ENCODE results near the gene DDX41. TPM values are rescaled to one million over a fixed set of nuclear protein-coding genes. Genes with fewer than 3 reads are reported as not detected.

DDX41 gene
- total RNA-seq, 5 donors from 2014 or later (not counting 1 experiment from before 2014, with no cell fraction given), result 64.8 to 118 (median 106) TPM

DNA sequence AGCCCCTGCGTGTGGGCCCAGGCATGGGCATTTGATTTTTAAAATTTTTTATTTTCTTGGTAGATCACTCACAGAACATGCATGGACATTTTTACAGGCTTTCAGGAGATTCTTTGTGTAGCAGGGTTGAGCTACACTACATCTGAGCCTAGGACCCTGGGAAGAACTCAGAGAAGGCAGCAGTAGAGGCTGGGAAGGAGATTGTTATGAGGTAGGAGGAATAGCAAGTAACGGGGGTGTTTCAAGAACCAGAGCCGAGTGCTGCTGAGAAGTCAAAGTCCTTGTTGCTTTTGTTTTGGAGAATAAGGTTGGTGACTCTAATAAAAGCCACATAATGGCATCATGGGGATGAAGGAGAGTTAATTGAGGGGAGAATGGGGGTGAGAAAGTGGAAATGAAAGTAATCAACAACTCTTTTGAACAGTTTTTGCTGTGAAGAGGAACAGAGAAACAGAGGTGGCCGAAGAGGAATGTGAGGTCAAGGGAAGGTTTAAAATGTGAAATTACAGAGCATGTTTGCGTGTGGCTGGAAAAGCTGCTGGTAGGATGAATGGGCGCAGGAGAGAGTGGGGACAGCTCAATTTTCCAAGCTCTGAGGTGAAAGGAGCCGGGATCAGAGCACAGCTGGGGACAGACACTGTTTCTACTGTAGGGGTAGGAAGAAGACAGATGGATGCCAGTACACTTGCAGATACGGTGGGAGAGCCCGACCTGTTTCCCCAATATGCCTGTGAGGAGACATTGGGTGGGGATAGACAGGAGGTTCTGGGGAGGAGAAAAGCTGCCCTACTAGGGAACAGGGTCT is 14.7 kb downstream of the DDX41 start:
- no peaks in the 10 kb centered on the region for H3K36me3 Mint-ChIP-seq
- no peaks in the 10 kb centered on the region for H3K27me3 Mint-ChIP-seq
- DNase-seq (no peak), ATAC-seq (replicated peaks in 1 of 4) (no peak)
- Histone ChIP-seq H3K27ac (ENCODE audit: low read length) (no peak overlapping the region), H3K9me3 (no peaks in the 10 kb centered on the region), H3K4me1 (ENCODE audit: control insufficient read depth in 1 of 2, extremely low read depth in 1 of 2, insufficient read depth in 2 of 2, low read length in 2 of 2) (peaks cover 0 to 18% of the 10 kb centered on the region in 2 experiments), H3K36me3 (ENCODE audit: control insufficient read depth in 2 of 2, extremely low read depth in 1 of 2, insufficient read depth in 1 of 2, low read length in 1 of 2) (no peaks in the 10 kb centered on the region), H3K4me3 (ENCODE audit: control insufficient read depth in 1 of 2, extremely low read depth in 1 of 2, low read length in 1 of 2) (no peak overlapping the region), H3K27me3 (replicated peaks in 1 of 2; ENCODE audit: control insufficient read depth in 2 of 2, extremely low read depth in 1 of 2, insufficient read depth in 2 of 2, low read length in 1 of 2) (peaks cover 0 to 6% of the 10 kb centered on the region in 2 experiments)
- H3K4me3 Mint-ChIP-seq, result no peak overlapping the region
- ChIA-PET CTCF (interaction anchor here (0.6 to 2.8 kb wide), 6 partner anchors 23 to 499 kb away, joined by 3 to 13 read pairs (median 5); no protein-coding TSS in a partner anchor), POLR2A (interaction anchor here in 1 of 2 donors (0.5 kb wide), 1 partner anchor 12 kb away, joined by 6 read pairs; no protein-coding TSS in a partner anchor)
- no peak overlapping the region for H3K27ac Mint-ChIP-seq
- 56% methylated on average over 7 of the region's 9 CpGs for WGBS (ENCODE audit: insufficient coverage)
- H3K4me1 Mint-ChIP-seq, result peaks cover 12 to 20% (median 20%) of the 10 kb centered on the region in 3 donors
- no peaks in the 10 kb centered on the region for H3K9me3 Mint-ChIP-seq

DNA sequence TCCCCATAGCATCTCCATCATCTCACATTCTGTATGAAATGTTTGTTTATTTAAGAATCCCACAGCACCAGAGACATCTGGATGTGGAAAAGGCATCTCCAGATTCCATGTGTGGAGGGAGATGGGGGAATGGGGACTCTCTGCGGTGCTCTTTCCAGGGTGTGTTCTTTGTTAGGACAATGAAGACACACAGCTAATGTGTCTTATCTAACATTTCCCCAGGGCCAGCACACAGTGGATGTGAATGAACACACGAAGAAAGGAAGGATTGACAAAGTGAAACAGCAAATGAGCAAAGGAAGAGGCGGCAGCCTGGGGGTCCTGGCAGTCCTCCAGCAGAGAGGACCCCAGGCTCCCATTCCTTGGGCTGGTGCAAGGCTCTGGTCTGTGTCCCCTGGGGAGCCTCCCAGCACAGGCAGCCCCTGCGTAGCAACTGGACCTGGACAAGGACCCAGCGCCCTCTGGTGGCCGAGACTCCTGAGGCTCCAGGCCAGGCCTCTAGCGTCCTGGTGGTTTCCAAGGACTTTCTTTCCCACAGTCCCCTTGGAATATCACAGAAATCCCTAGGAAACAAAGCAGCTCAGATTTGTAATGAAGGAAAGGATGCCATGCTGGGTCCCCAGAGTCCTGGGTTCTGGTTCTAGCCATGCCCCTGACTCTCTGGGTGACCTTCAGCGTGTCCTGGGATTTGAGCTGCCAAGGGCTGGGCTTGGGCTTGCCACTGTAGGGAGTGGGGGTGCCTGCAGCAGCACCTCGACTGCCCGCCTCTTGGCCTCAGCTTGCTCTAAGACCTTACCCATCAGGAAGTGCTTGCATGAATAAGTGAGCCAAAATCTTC is 15.9 kb downstream of the DDX41 start:
- peak; percentile 22 to 33 (median 26) for ATAC-seq (replicated peaks in 1 of 4)
- Mint-ChIP-seq H3K4me3 (no peak overlapping the region), H3K27ac (peak overlapping the region in 1 of 2 donors; percentile 0), H3K9me3 (no peaks in the 10 kb centered on the region), H3K36me3 (no peaks in the 10 kb centered on the region), H3K27me3 (no peaks in the 10 kb centered on the region), H3K4me1 (peaks cover 17 to 25% (median 25%) of the 10 kb centered on the region in 3 donors)
- H3K4me1 ChIP-seq (ENCODE audit: control insufficient read depth in 1 of 2, extremely low read depth in 1 of 2, insufficient read depth in 2 of 2, low read length in 2 of 2), result peaks cover 0 to 30% of the 10 kb centered on the region in 2 experiments
- WGBS (ENCODE audit: insufficient coverage), result 29% methylated on average over 6 of the region's 10 CpGs
- CTCF ChIA-PET, result interaction anchor here (0.6 to 2.8 kb wide), 5 partner anchors 22 to 121 kb away, joined by 3 to 13 read pairs (median 4); no protein-coding TSS in a partner anchor
- H3K4me3 ChIP-seq (ENCODE audit: control insufficient read depth in 1 of 2, extremely low read depth in 1 of 2, low read length in 1 of 2), result no peak overlapping the region
- peaks cover 0 to 6% of the 10 kb centered on the region in 2 experiments for H3K27me3 ChIP-seq (replicated peaks in 1 of 2; ENCODE audit: control insufficient read depth in 2 of 2, extremely low read depth in 1 of 2, insufficient read depth in 2 of 2, low read length in 1 of 2)
- H3K9me3 ChIP-seq, result no peaks in the 10 kb centered on the region
- H3K27ac ChIP-seq (ENCODE audit: low read length), result no peak overlapping the region
- no peaks in the 10 kb centered on the region for H3K36me3 ChIP-seq (ENCODE audit: control insufficient read depth in 2 of 2, extremely low read depth in 1 of 2, insufficient read depth in 1 of 2, low read length in 1 of 2)
- POLR2A ChIA-PET, result no interaction called here
- peak; percentile 41 to 91 (median 76) for DNase-seq

DNA sequence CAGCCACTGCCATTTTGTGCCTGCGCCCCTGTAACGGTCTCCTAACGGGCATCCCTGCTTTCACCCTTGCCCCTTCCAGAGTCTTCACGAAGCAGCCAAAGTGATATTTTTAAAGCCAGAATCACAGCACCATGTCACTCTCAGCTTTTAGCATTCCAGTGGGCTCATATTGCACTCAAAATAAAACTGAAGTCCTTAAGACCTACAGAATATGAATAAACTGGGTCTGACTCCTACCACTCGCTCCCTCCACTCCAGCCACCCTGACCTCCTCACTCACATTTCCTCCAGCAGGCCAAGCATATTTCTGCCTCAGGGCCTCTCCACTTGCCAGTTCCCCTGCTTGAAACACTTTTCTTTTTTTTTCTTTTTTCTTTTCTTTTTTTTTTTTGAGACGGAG is 16.9 kb downstream of the DDX41 start:
- Mint-ChIP-seq H3K4me3 (peak overlapping the region; percentile 9 to 32 (median 22)), H3K9me3 (no peaks in the 10 kb centered on the region), H3K27me3 (no peaks in the 10 kb centered on the region), H3K36me3 (no peaks in the 10 kb centered on the region), H3K4me1 (peaks cover 19 to 28% (median 25%) of the 10 kb centered on the region in 3 donors), H3K27ac (peak overlapping the region; percentile 25 to 45)
- no peaks in the 10 kb centered on the region for H3K36me3 ChIP-seq (ENCODE audit: control insufficient read depth in 2 of 2, extremely low read depth in 1 of 2, insufficient read depth in 1 of 2, low read length in 1 of 2)
- DNase-seq, result no peak
- no peak overlapping the region for H3K4me3 ChIP-seq (ENCODE audit: control insufficient read depth in 1 of 2, extremely low read depth in 1 of 2, low read length in 1 of 2)
- ChIA-PET CTCF (interaction anchor here in 1 of 2 donors (0.6 to 2.8 kb wide), 2 partner anchors 91 to 110 kb away, joined by 3 to 13 read pairs; no protein-coding TSS in a partner anchor), POLR2A (no interaction called here)
- H3K4me1 ChIP-seq (ENCODE audit: control insufficient read depth in 1 of 2, extremely low read depth in 1 of 2, insufficient read depth in 2 of 2, low read length in 2 of 2), result peaks cover 0 to 40% of the 10 kb centered on the region in 2 experiments
- H3K27ac ChIP-seq (ENCODE audit: low read length), result no peak overlapping the region
- 98% methylated on average over 5 of the region's 6 CpGs for WGBS (ENCODE audit: insufficient coverage)
- no peaks in the 10 kb centered on the region for H3K9me3 ChIP-seq
- ATAC-seq (replicated peaks in 1 of 4), result no peak
- peaks cover 0 to 6% of the 10 kb centered on the region in 2 experiments for H3K27me3 ChIP-seq (replicated peaks in 1 of 2; ENCODE audit: control insufficient read depth in 2 of 2, extremely low read depth in 1 of 2, insufficient read depth in 2 of 2, low read length in 1 of 2)

DNA sequence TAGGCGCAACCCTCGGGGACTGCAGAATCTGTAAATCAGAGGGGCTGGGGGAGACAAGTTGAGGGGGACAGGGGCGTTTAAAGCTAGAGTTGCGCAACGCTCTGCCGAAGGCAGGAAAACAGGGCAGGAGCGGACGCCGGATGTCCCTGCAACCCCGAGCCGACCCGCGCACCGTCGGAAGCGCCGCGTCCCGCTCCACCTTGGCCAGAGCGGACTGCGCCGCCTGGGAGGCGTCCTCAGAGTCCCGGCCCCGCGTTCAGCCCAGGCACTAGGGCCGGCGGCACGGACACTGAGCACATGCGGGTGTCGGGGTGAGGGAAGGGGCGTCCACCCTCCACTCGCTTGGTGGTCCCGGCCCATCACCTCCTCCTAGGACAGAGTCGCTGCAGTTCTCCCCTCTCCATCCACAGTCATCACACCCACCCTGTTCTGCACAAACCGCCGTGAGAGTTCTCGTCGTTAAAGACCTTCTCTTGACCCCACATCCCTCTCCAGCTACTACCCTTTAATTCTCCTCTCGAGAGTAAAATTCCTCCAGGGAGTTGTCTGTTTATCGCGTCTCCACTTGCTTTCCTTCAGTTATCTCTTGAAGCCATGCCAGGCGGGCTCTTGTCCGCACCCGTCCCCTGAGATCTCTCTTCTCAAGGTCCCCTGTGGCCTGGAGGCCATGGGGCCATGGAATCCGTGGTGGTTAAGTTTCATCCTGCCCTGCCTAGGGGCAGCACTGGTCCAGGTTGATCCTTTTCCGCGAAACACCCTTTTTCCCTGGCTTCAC is 18.6 kb downstream of the DDX41 start:
- peaks cover 23 to 33% (median 25%) of the 10 kb centered on the region in 3 donors for H3K4me1 Mint-ChIP-seq
- ATAC-seq (replicated peaks in 1 of 4) (peak in 3 of 4 experiments; percentile 1 to 8 (median 4)), DNase-seq (no peak)
- Histone ChIP-seq H3K27ac (ENCODE audit: low read length) (no peak overlapping the region), H3K4me3 (ENCODE audit: control insufficient read depth in 1 of 2, extremely low read depth in 1 of 2, low read length in 1 of 2) (peak overlapping the region; percentile 61 to 62), H3K4me1 (ENCODE audit: control insufficient read depth in 1 of 2, extremely low read depth in 1 of 2, insufficient read depth in 2 of 2, low read length in 2 of 2) (peaks cover 0 to 47% of the 10 kb centered on the region in 2 experiments), H3K9me3 (no peaks in the 10 kb centered on the region), H3K36me3 (ENCODE audit: control insufficient read depth in 2 of 2, extremely low read depth in 1 of 2, insufficient read depth in 1 of 2, low read length in 1 of 2) (no peaks in the 10 kb centered on the region), H3K27me3 (replicated peaks in 1 of 2; ENCODE audit: control insufficient read depth in 2 of 2, extremely low read depth in 1 of 2, insufficient read depth in 2 of 2, low read length in 1 of 2) (peaks cover 0 to 6% of the 10 kb centered on the region in 2 experiments)
- no peaks in the 10 kb centered on the region for H3K9me3 Mint-ChIP-seq
- H3K27me3 Mint-ChIP-seq, result no peaks in the 10 kb centered on the region
- H3K36me3 Mint-ChIP-seq, result no peaks in the 10 kb centered on the region
- POLR2A ChIA-PET, result no interaction called here
- CTCF ChIA-PET, result interaction anchor here (0.6 to 1.4 kb wide), 11 partner anchors 25 to 189 kb away, joined by 3 to 15 read pairs (median 4); no protein-coding TSS in a partner anchor
- no peak overlapping the region for H3K27ac Mint-ChIP-seq
- H3K4me3 Mint-ChIP-seq, result peak overlapping the region; percentile 78 to 84 (median 84)
- WGBS (ENCODE audit: insufficient coverage), result 21% methylated on average over 40 of the region's 48 CpGs

DNA sequence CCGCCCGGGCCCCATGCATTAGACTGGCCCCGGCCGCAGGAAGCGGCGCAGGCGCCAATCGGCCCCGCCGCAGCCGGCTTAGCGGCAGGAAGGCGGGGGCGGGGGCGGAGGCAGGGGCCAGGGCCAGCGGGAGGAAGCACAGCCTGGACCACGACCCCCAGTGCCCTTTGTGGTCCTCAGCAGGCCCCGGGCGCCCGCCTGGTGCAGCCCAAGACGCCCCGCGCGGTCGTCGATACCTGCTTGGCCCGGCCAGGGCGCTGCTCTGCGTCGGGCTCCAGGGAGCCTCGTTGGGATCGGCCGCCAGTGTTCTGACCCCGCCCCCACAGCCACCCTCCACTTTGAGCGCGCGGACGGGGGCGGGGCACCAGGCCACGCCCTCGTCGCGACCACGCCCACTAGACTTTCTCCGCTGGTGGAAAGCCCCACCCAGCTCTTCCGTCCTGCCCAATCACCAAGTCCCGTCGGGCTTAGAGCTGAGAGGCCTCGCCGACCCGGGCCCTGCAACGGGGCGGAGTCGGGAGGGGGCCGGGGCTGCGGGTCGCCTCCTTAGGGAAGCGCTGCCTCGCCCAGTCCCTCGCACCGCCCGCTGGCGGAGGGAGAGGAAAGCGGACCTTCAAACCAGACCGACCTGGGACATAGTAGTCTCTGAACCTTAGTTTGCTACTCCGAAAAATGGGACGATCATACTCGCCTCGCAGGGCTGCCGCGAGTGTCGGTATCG is 19.3 kb downstream of the DDX41 start, which contains the start of gene PDLIM7:
Gene PDLIM7, minus strand, starts transcription at position 313 of the 721 bp plus-strand sequence. CDS start 1,092 bp downstream, outside the sequence.
- H3K9me3 ChIP-seq, result no peaks in the 10 kb centered on the region
- ChIA-PET POLR2A (interaction anchor here in 1 of 2 donors (0.6 kb wide), 1 partner anchor 66 kb away, joined by 3 read pairs; no protein-coding TSS in a partner anchor), CTCF (interaction anchor here (0.6 to 1.4 kb wide), 10 partner anchors 25 to 193 kb away, joined by 3 to 15 read pairs (median 5); no protein-coding TSS in a partner anchor)
- H3K27ac ChIP-seq (ENCODE audit: low read length), result no peak within 1 kb of the TSS
- DNase-seq (peak; percentile 82 to 97 (median 89)), ATAC-seq (replicated peaks in 1 of 4) (peak; percentile 87 to 92 (median 90))
- Mint-ChIP-seq H3K4me3 (peak within 1 kb of the TSS; percentile 78 to 84 (median 84)), H3K9me3 (no peaks in the 10 kb centered on the region), H3K27ac (no peak within 1 kb of the TSS), H3K27me3 (no peaks in the 10 kb centered on the region), H3K36me3 (peaks cover 4% of the 10 kb centered on the region), H3K4me1 (peaks cover 23 to 34% (median 25%) of the 10 kb centered on the region in 3 donors)
- H3K4me3 ChIP-seq (ENCODE audit: control insufficient read depth in 1 of 2, extremely low read depth in 1 of 2, low read length in 1 of 2), result peak within 1 kb of the TSS; percentile 61 to 62
- peaks cover 0 to 2% of the 10 kb centered on the region in 2 donors for H3K36me3 ChIP-seq (ENCODE audit: control insufficient read depth in 2 of 2, extremely low read depth in 1 of 2, insufficient read depth in 1 of 2, low read length in 1 of 2)
- H3K27me3 ChIP-seq (replicated peaks in 1 of 2; ENCODE audit: control insufficient read depth in 2 of 2, extremely low read depth in 1 of 2, insufficient read depth in 2 of 2, low read length in 1 of 2), result peaks cover 0 to 6% of the 10 kb centered on the region in 2 experiments
- peaks cover 0 to 47% of the 10 kb centered on the region in 2 experiments for H3K4me1 ChIP-seq (ENCODE audit: control insufficient read depth in 1 of 2, extremely low read depth in 1 of 2, insufficient read depth in 2 of 2, low read length in 2 of 2)
- WGBS (ENCODE audit: insufficient coverage), result under 1% methylated on average over 66 of the region's 73 CpGs

All from T-cell (primary cell).